GM12878 (cell line): Measurements from ENCODE around the gene DEGS2. TPM values are rescaled to one million over a fixed set of nuclear protein-coding genes. Genes with fewer than 3 reads are reported as not detected.

Experiments used
- ATAC-seq: fragments of 200-7000 bp; cut with Tn5 transposase; 3 replicates; pipeline ENCODE4 v1.9.1; 2020; ENCODE audit warnings: mild to moderate bottlenecking, moderate library complexity
- BruUV-seq: library from RNA; stranded (reverse); fragments of 400-500 nt; replicated peaks from 2 replicates; lab custom pipeline; 2021; lab: Mats Ljungman, UMichigan
- CTCF ChIA-PET: fragments of 300-600 bp; sonication (Branson Sonifier 250); formaldehyde crosslinking; extraction: SDS; loops from one replicate; lab custom pipeline; 2021; ENCODE audit warnings: inconsistent platforms; lab: Yijun Ruan, JAX
- POLR2A ChIA-PET: fragments of 350-600 bp; formaldehyde crosslinking; extraction: SDS; loops from one replicate; lab custom pipeline; 2021; ENCODE audit warnings: inconsistent platforms; lab: Charles Lee
- RAD21 ChIA-PET: fragments of 300-600 bp; sonication (Branson Sonifier 250); formaldehyde crosslinking; loops from one replicate; lab custom pipeline; 2023; ENCODE audit warnings: antibody characterized with exemption; ENCODE audit not compliant: unreplicated experiment; lab: Charles Lee
- SMC1A ChIA-PET: fragments of 300-600 bp; sonication (Branson Sonifier 250); formaldehyde crosslinking; loops from one replicate; lab custom pipeline; 2023; ENCODE audit not compliant: unreplicated experiment, uncharacterized antibody; lab: Charles Lee
- DNase-seq: peaks from one replicate; pipeline ENCODE4 v3.0.0-alpha.2; 2011; ENCODE audit warnings: low read depth, low spot score
- FAIRE-seq: peaks from 3 replicates; lab custom pipeline; 2011; peaks lifted over from hg19 to GRCh38; lab: Jason Lieb, UNC
- H2AFZ ChIP-seq: 2 replicates; pipeline ENCODE4 v1.6.0; 2011; ENCODE audit warnings: low read depth, low read length, control low read depth; ENCODE audit not compliant: control insufficient read depth
- H3K27ac ChIP-seq: 2 replicates; pipeline ENCODE4 v1.5.1; 2011; ENCODE audit warnings: control low read depth; ENCODE audit not compliant: control insufficient read depth, insufficient read depth
- H3K27me3 ChIP-seq, 2 experiments: replicated peaks in 1 of 2; 2 replicates each; pipeline versions ENCODE4 v1.6.0 to v1.6.1; 2011; ENCODE audit warnings: low read length in 1 of 2; ENCODE audit not compliant: control insufficient read depth in 2 of 2, insufficient read depth in 2 of 2
- H3K36me3 ChIP-seq, 2 experiments: 2 replicates each; pipeline ENCODE4 v1.5.1; 2011; ENCODE audit warnings: low read length in 1 of 2; ENCODE audit not compliant: control insufficient read depth in 2 of 2, insufficient read depth in 2 of 2
- H3K4me1 ChIP-seq: 2 replicates; pipeline ENCODE4 v1.6.1; 2011; ENCODE audit warnings: mild to moderate bottlenecking, low read length, moderate library complexity, mixed read lengths; ENCODE audit not compliant: control insufficient read depth, insufficient read depth
- H3K4me2 ChIP-seq: 2 replicates; pipeline ENCODE4 v1.6.0; 2011; ENCODE audit warnings: control low read depth; ENCODE audit not compliant: control insufficient read depth, insufficient read depth
- H3K4me3 ChIP-seq: fragments of 200-600 bp; sonication (generic); 2 replicates; pipeline ENCODE4 v1.5.1; 2016
- H3K79me2 ChIP-seq: 2 replicates; pipeline ENCODE4 v1.6.0; 2011; ENCODE audit warnings: low read length; ENCODE audit not compliant: control insufficient read depth, insufficient read depth
- H3K9ac ChIP-seq: 2 replicates; pipeline ENCODE4 v1.8.0; 2011; ENCODE audit warnings: low read length, control low read depth, mixed read lengths; ENCODE audit not compliant: control insufficient read depth, insufficient read depth
- H3K9me3 ChIP-seq: replicated peaks from 3 replicates; pipeline ENCODE4 v1.5.1; 2011; ENCODE audit warnings: mild to moderate bottlenecking, low read length; ENCODE audit not compliant: control insufficient read depth, insufficient read depth
- H4K20me1 ChIP-seq: 2 replicates; pipeline ENCODE4 v1.6.0; 2011; ENCODE audit not compliant: control insufficient read depth, insufficient read depth
- ATF3 ChIP-seq: IDR thresholded peaks from 2 replicates; pipeline ENCODE4 v1.6.1; 2011; ENCODE audit warnings: low read depth, mild to moderate bottlenecking, low read length, moderate library complexity, borderline replicate concordance; ENCODE audit errors: extremely low read depth
- ATF7 ChIP-seq: fragments of 450-650 bp; IDR thresholded peaks from 2 replicates; pipeline ENCODE4 v1.6.1; 2016; ENCODE audit warnings: low read depth, mild to moderate bottlenecking
- BMI1 ChIP-seq: fragments of 450-650 bp; IDR thresholded peaks from 2 replicates; pipeline ENCODE4 v1.6.1; 2016; ENCODE audit warnings: mild to moderate bottlenecking, moderate library complexity, borderline replicate concordance
- IKZF1 ChIP-seq: fragments of 450-650 bp; conservative IDR thresholded peaks from 2 replicates; pipeline ENCODE4 v1.6.1; 2017; ENCODE audit warnings: antibody characterized with exemption, mild to moderate bottlenecking
- IRF4 ChIP-seq: IDR thresholded peaks from 2 replicates; pipeline ENCODE4 v1.6.1; 2011; ENCODE audit warnings: low read depth, low read length
- KLF5 ChIP-seq: fragments of 450-650 bp; IDR thresholded peaks from 2 replicates; pipeline ENCODE4 v1.6.1; 2014; ENCODE audit warnings: mild to moderate bottlenecking; ENCODE audit not compliant: partially characterized antibody
- MYB ChIP-seq: fragments of 150-350 bp; IDR thresholded peaks from 2 replicates; pipeline ENCODE4 v1.6.1; 2014; ENCODE audit warnings: mild to moderate bottlenecking, low read depth, low read length, borderline replicate concordance
- NRF1 ChIP-seq: conservative IDR thresholded peaks from 2 replicates; pipeline ENCODE4 v1.6.1; 2011; ENCODE audit warnings: mild to moderate bottlenecking, low read depth, low read length, improper control_type of control experiment
- PAX5 ChIP-seq: IDR thresholded peaks from 2 replicates; pipeline ENCODE4 v1.6.1; 2011; ENCODE audit warnings: low read depth, low read length, borderline replicate concordance
- PML ChIP-seq: IDR thresholded peaks from 2 replicates; pipeline ENCODE4 v1.6.1; 2012; ENCODE audit warnings: low read length, inconsistent platforms
- RFX5 ChIP-seq: IDR thresholded peaks from 2 replicates; pipeline ENCODE4 v1.6.1; 2011; ENCODE audit warnings: low read depth, low read length, improper control_type of control experiment
- SMAD1 ChIP-seq: fragments of 450-650 bp; IDR thresholded peaks from 2 replicates; pipeline ENCODE4 v1.6.1; 2018; ENCODE audit warnings: mild to moderate bottlenecking, low read depth; ENCODE audit not compliant: partially characterized antibody
- SPI1 ChIP-seq: IDR thresholded peaks from 2 replicates; pipeline ENCODE4 v1.6.1; 2011; ENCODE audit warnings: low read depth, mild to moderate bottlenecking, low read length, moderate library complexity, borderline replicate concordance; ENCODE audit not compliant: insufficient read depth
- STAT3 ChIP-seq: IDR thresholded peaks from 2 replicates; pipeline ENCODE4 v1.6.1; 2011; ENCODE audit warnings: low read depth, low read length, improper control_type of control experiment
- SUPT20H ChIP-seq: IDR thresholded peaks from 2 replicates; pipeline ENCODE4 v1.6.1; 2011; ENCODE audit warnings: low read depth, mild to moderate bottlenecking, low read length, moderate library complexity, borderline replicate concordance; ENCODE audit not compliant: control insufficient read depth
- TCF12 ChIP-seq: IDR thresholded peaks from 2 replicates; pipeline ENCODE4 v1.6.1; 2011; ENCODE audit warnings: low read depth, mild to moderate bottlenecking, low read length
- YBX1 ChIP-seq: fragments of 450-650 bp; IDR thresholded peaks from 2 replicates; pipeline ENCODE4 v1.6.1; 2016; ENCODE audit warnings: antibody characterized with exemption
- ZNF207 ChIP-seq: fragments of 450-650 bp; IDR thresholded peaks from 2 replicates; pipeline ENCODE4 v1.6.1; 2014; ENCODE audit warnings: antibody characterized with exemption, mild to moderate bottlenecking, borderline replicate concordance
- ZNF622 ChIP-seq: fragments of 450-650 bp; IDR thresholded peaks from 2 replicates; pipeline ENCODE4 v1.6.1; 2017; ENCODE audit warnings: mild to moderate bottlenecking, inconsistent platforms
- WGBS: methylation state at CpG from one replicate; pipeline ENCODE4 v1.1.6; 2016; ENCODE audit warnings: low lambda C conversion rate; ENCODE audit not compliant: insufficient replicate concordance, insufficient coverage; ENCODE audit errors: missing lambda C conversion rate; 5-methylcytosine and 5-hydroxymethylcytosine counted together
- in situ Hi-C: fragments of 300-500 bp; cut with MboI; formaldehyde crosslinking; loops from 9 replicates; pipeline ENCODE4 v1.14.3; 2018; ENCODE audit warnings: mixed read lengths
- intact Hi-C: fragments of 100-400 bp; cut with micrococcal nuclease; formaldehyde crosslinking; loops from one replicate; pipeline ENCODE4 v1.14.2; 2022; ENCODE audit not compliant: unreplicated experiment
- polyA plus RNA-seq, 11 experiments: library from polyadenylated mRNA; depleted of rRNA in 4 of 11; unstranded in 6 of 11; stranded (reverse) in 5 of 11; fragments of >200 nt; fragmentation: Nextera tagmentation in 4 of 11; fragmentation: Illumina TruSeq in 1 of 11; extraction: Ambion mirVana in 4 of 11; extraction: Trizol in 1 of 11; gene quantifications; 1 replicate in 1 of 11; 2 replicates in 10 of 11; pipeline versions ENCODE4 v1.2.1 to v1.2.3, GENCODE V29; 2011 to 2016; ENCODE audit warnings: inconsistent platforms in 2 of 11, missing spikeins in 2 of 11, low read depth in 1 of 11
- total RNA-seq, 4 experiments: library from RNA; depleted of rRNA in 3 of 4; stranded (reverse); fragments of >200 nt in 3 of 4; fragmentation: Illumina TruSeq in 1 of 4; extraction: Trizol in 1 of 4; gene quantifications; 2 replicates each; pipeline versions ENCODE4 v1.2.1 to v1.2.3, GENCODE V29; 2013 to 2021
- TF ChIP-seq, protein P1 (sequence below): fragments of 450-650 bp; IDR thresholded peaks from 2 replicates; pipeline ENCODE4 v1.6.1; 2017; ENCODE audit warnings: low read depth, mild to moderate bottlenecking, moderate library complexity
- TF ChIP-seq, protein P2 (sequence below): IDR thresholded peaks from 2 replicates; pipeline ENCODE4 v1.6.1; 2012; ENCODE audit warnings: low read depth, low read length, improper control_type of control experiment
- TF ChIP-seq, protein P3 (sequence below): IDR thresholded peaks from 2 replicates; pipeline ENCODE4 v1.6.1; 2012; ENCODE audit warnings: low read depth, low read length, improper control_type of control experiment

DEGS2 gene
- total and polyA plus RNA-seq, 10 of the 15 experiments (the other 5 are each of a cell fraction or from before 2014, with no cell fraction given) = 0.01 to 2.5 (median 0.45) TPM; not detected in 1

- TF ChIP-seq TCF12 (no peak), ATF3 (no peak)
These were observed 13.4 kb upstream of the DEGS2 start (continued) for GRCh38 chr14:100172811-100173210.

DNA sequence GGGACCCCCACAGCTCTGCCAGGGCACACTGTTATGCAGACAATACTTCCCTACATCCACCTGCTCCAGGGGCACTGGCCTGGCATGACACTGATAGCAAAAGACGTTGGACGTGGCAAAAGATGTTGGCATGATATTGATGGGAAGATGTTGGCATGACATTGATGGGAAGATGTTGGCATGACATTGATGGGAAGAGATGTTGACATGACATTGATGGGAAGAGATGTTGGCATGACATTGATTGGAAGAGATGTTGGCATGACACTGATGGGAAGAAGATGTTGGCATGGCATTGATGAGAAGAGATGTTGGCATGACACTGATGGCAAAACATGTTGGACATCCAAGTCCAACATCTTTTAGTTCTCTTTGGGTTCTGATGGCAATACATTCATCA lies 11.4 kb upstream of the DEGS2 start:
- ATAC-seq = no peak
- RAD21 ChIA-PET = no interaction called here
- BruUV-seq = no TSS peak
- intact Hi-C loops = no loop called here
- Histone ChIP-seq H3K4me1 (no peaks in the 10 kb centered on the region), H3K4me2 (no peak overlapping the region), H2AFZ (no peak overlapping the region), H3K9ac (no peak overlapping the region), H4K20me1 (no peaks in the 10 kb centered on the region), H3K9me3 (no peaks in the 10 kb centered on the region), H3K36me3 (no peaks in the 10 kb centered on the region), H3K27ac (no peak overlapping the region), H3K4me3 (no peak overlapping the region), H3K79me2 (no peaks in the 10 kb centered on the region), H3K27me3 (peaks cover 0 to 7% of the 10 kb centered on the region in 2 experiments; a peak in 2 of 4 replicates)
- no peak for FAIRE-seq
- CTCF ChIA-PET = no interaction called here
- in situ Hi-C loops = no loop called here
- SMC1A ChIA-PET = no interaction called here
- TF ChIP-seq, protein P1, sequence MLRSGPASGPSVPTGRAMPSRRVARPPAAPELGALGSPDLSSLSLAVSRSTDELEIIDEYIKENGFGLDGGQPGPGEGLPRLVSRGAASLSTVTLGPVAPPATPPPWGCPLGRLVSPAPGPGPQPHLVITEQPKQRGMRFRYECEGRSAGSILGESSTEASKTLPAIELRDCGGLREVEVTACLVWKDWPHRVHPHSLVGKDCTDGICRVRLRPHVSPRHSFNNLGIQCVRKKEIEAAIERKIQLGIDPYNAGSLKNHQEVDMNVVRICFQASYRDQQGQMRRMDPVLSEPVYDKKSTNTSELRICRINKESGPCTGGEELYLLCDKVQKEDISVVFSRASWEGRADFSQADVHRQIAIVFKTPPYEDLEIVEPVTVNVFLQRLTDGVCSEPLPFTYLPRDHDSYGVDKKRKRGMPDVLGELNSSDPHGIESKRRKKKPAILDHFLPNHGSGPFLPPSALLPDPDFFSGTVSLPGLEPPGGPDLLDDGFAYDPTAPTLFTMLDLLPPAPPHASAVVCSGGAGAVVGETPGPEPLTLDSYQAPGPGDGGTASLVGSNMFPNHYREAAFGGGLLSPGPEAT = no peak
- TF ChIP-seq NRF1 (no peak), PAX5 (no peak), STAT3 (no peak), IKZF1 (no peak), BMI1 (no peak), ZNF207 (no peak), ATF7 (no peak), SUPT20H (no peak), SPI1 (no peak), RFX5 (no peak), PML (no peak), ZNF622 (no peak), KLF5 (no peak), YBX1 (no peak), SMAD1 (no peak), MYB (no peak), IRF4 (no peak)
- TF ChIP-seq, protein P2, sequence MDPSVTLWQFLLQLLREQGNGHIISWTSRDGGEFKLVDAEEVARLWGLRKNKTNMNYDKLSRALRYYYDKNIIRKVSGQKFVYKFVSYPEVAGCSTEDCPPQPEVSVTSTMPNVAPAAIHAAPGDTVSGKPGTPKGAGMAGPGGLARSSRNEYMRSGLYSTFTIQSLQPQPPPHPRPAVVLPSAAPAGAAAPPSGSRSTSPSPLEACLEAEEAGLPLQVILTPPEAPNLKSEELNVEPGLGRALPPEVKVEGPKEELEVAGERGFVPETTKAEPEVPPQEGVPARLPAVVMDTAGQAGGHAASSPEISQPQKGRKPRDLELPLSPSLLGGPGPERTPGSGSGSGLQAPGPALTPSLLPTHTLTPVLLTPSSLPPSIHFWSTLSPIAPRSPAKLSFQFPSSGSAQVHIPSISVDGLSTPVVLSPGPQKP = no peak
- TF ChIP-seq, protein P3, sequence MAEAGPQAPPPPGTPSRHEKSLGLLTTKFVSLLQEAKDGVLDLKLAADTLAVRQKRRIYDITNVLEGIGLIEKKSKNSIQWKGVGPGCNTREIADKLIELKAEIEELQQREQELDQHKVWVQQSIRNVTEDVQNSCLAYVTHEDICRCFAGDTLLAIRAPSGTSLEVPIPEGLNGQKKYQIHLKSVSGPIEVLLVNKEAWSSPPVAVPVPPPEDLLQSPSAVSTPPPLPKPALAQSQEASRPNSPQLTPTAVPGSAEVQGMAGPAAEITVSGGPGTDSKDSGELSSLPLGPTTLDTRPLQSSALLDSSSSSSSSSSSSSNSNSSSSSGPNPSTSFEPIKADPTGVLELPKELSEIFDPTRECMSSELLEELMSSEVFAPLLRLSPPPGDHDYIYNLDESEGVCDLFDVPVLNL = no peak
- POLR2A ChIA-PET = no interaction called here
- DNase-seq = no peak
- WGBS = 71% methylated on average over 2 of the region's 2 CpGs
